A549 (cell line): ENCODE measurements around the gene ITGB1.
"Not testable (repeated sequence)": the region's sequence is repeated elsewhere in the genome, so short reads cannot be mapped to it uniquely, and the experiment has no call there.

Experiments used
- RAD21 ChIP-seq, 2 experiments: fragments of >200 bp in 1 of 2; sonication (Bioruptor Twin) in 1 of 2; formaldehyde crosslinking in 1 of 2; IDR thresholded peaks in 1 of 2; conservative IDR thresholded peaks in 1 of 2; 2 replicates in 1 of 2; 3 replicates in 1 of 2; pipeline ENCODE4 v1.6.1; 2012 to 2018; ENCODE audit warnings: inconsistent platforms in 1 of 2
- TF ChIP-seq, protein P1 (sequence below): fragments of >200 bp; sonication (Bioruptor Twin); formaldehyde crosslinking; IDR thresholded peaks from 3 replicates; pipeline ENCODE4 v1.5.1; 2016

DNA sequence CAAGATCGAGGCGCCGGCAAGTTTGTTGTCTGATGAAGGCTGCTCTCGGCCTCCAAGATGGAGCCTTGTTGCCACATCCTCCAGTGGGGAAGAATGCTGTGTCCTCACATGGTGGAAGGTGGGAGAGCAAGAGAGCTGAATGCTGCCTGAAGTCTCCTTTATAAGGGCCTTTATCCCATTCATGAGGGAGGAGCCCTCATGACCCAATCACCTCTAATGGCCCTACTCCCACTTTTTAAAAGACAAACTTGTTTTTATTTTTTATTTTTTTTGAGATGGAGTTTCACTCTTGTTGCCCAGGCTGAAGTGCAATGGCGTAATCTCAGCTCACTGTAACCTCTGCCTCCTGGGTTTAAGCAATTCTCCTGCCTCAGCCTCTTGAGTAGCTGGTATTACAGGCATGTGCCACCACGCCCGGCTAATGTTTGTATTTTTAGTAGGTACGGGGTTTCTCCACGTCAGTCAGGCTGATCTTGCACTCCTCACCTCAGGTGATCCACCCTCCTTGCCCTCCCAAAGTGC is 40.1 kb upstream of the ITGB1 start:
- not testable (repeated sequence) for TF ChIP-seq RAD21 (conservative IDR thresholded peaks at IDR 0.05 in 1 of 2, IDR thresholded peaks at IDR 0.05 in 1 of 2)
- TF ChIP-seq, protein P1, sequence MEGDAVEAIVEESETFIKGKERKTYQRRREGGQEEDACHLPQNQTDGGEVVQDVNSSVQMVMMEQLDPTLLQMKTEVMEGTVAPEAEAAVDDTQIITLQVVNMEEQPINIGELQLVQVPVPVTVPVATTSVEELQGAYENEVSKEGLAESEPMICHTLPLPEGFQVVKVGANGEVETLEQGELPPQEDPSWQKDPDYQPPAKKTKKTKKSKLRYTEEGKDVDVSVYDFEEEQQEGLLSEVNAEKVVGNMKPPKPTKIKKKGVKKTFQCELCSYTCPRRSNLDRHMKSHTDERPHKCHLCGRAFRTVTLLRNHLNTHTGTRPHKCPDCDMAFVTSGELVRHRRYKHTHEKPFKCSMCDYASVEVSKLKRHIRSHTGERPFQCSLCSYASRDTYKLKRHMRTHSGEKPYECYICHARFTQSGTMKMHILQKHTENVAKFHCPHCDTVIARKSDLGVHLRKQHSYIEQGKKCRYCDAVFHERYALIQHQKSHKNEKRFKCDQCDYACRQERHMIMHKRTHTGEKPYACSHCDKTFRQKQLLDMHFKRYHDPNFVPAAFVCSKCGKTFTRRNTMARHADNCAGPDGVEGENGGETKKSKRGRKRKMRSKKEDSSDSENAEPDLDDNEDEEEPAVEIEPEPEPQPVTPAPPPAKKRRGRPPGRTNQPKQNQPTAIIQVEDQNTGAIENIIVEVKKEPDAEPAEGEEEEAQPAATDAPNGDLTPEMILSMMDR = not testable (repeated sequence)
